IMR-90 (cell line): Measurements from ENCODE around the gene NPC1. TPM values are rescaled to one million over a fixed set of nuclear protein-coding genes. Genes with fewer than 3 reads are reported as not detected.

Experiments
- ATAC-seq: fragments of 200-7000 bp; cut with Tn5 transposase; 2 replicates; pipeline ENCODE4 v1.9.1; 2020; ENCODE audit warnings: low read depth, mild to moderate bottlenecking, moderate library complexity
- BruUV-seq: library from RNA; stranded (reverse); fragments of 400-500 nt; replicated peaks from 2 replicates; lab custom pipeline; 2021; lab: Mats Ljungman, UMichigan
- CTCF ChIA-PET: fragments of 300-600 bp; formaldehyde crosslinking; extraction: SDS; loops from one replicate; lab custom pipeline; 2021; ENCODE audit warnings: antibody characterized with exemption; lab: Yijun Ruan, JAX
- POLR2A ChIA-PET: fragments of 300-600 bp; sonication (Branson Sonifier 250); formaldehyde crosslinking; loops from one replicate; lab custom pipeline; 2022; ENCODE audit warnings: antibody characterized with exemption; ENCODE audit not compliant: unreplicated experiment; lab: Charles Lee
- DNase-seq: peaks from one replicate; pipeline ENCODE4 v3.0.0; 2013
- H2AFZ ChIP-seq: replicated peaks from 2 replicates; pipeline ENCODE3; 2013; ENCODE audit warnings: low read length, mild to moderate bottlenecking; ENCODE audit not compliant: poor library complexity
- H2AK5ac ChIP-seq: 2 replicates; pipeline ENCODE4 v1.6.1; 2013; ENCODE audit warnings: low read depth, low read length, inconsistent platforms
- H2AK9ac ChIP-seq: replicated peaks from 2 replicates; pipeline ENCODE3; 2013; ENCODE audit warnings: mild to moderate bottlenecking, low read depth, low read length, moderate library complexity; ENCODE audit not compliant: poor library complexity
- H2BK120ac ChIP-seq: 2 replicates; pipeline ENCODE4 v1.6.1; 2013; ENCODE audit warnings: low read depth, low read length, inconsistent platforms
- H2BK15ac ChIP-seq: 3 replicates; pipeline ENCODE4 v1.6.1; 2013; ENCODE audit warnings: low read depth, low read length, inconsistent platforms
- H2BK20ac ChIP-seq: 2 replicates; pipeline ENCODE4 v1.6.1; 2013; ENCODE audit warnings: low read depth, mild to moderate bottlenecking, inconsistent platforms, low read length, moderate library complexity
- H2BK5ac ChIP-seq: 2 replicates; pipeline ENCODE4 v1.6.1; 2013; ENCODE audit warnings: mild to moderate bottlenecking, low read depth, low read length, inconsistent platforms; ENCODE audit not compliant: poor library complexity, severe bottlenecking
- H3K14ac ChIP-seq: replicated peaks from 2 replicates; pipeline ENCODE4 v1.6.1; 2013; ENCODE audit warnings: low read depth, low read length, inconsistent platforms
- H3K18ac ChIP-seq: 2 replicates; pipeline ENCODE4 v1.6.1; 2013; ENCODE audit warnings: low read depth, low read length, control low read depth
- H3K23ac ChIP-seq: 2 replicates; pipeline ENCODE4 v1.6.1; 2013; ENCODE audit warnings: low read depth, low read length, inconsistent platforms
- H3K27ac ChIP-seq: 2 replicates; pipeline ENCODE4 v1.5.1; 2013; ENCODE audit warnings: mild to moderate bottlenecking, control low read depth, low read length; ENCODE audit not compliant: insufficient read depth
- H3K27me3 ChIP-seq: 2 replicates; pipeline ENCODE4 v1.6.1; 2013; ENCODE audit warnings: low read length; ENCODE audit not compliant: control insufficient read depth, insufficient read depth
- H3K36me3 ChIP-seq: 2 replicates; pipeline ENCODE4 v1.6.1; 2013; ENCODE audit warnings: low read length, mixed read lengths; ENCODE audit not compliant: control insufficient read depth, insufficient read depth
- H3K4ac ChIP-seq: 2 replicates; pipeline ENCODE4 v1.6.1; 2013; ENCODE audit warnings: low read depth, low read length, inconsistent platforms
- H3K4me1 ChIP-seq: 2 replicates; pipeline ENCODE4 v1.6.1; 2013; ENCODE audit warnings: low read length, mixed read lengths; ENCODE audit not compliant: control insufficient read depth, insufficient read depth
- H3K4me2 ChIP-seq: 2 replicates; pipeline ENCODE4 v1.6.1; 2013; ENCODE audit warnings: low read depth, mild to moderate bottlenecking, control low read depth, low read length, moderate library complexity
- H3K4me3 ChIP-seq: 2 replicates; pipeline ENCODE4 v1.5.1; 2013; ENCODE audit warnings: low read depth, mild to moderate bottlenecking, control low read depth, low read length, moderate library complexity; ENCODE audit not compliant: insufficient read depth
- H3K56ac ChIP-seq: 2 replicates; pipeline ENCODE4 v1.6.1; 2013; ENCODE audit warnings: low read length, inconsistent platforms; ENCODE audit not compliant: insufficient read depth; ENCODE audit errors: extremely low read depth
- H3K79me1 ChIP-seq, 2 experiments: 2 replicates each; pipeline ENCODE4 v1.6.1; 2013; ENCODE audit warnings: low read length in 2 of 2, inconsistent platforms in 1 of 2, low read depth in 1 of 2
- H3K9ac ChIP-seq: 2 replicates; pipeline ENCODE4 v1.6.1; 2013; ENCODE audit warnings: low read depth, low read length, control low read depth
- H3K9me1 ChIP-seq: 2 replicates; pipeline ENCODE4 v1.6.1; 2013; ENCODE audit warnings: low read length, inconsistent platforms; ENCODE audit not compliant: insufficient read depth
- H3K9me3 ChIP-seq: 2 replicates; pipeline ENCODE4 v1.6.1; 2013; ENCODE audit warnings: low read length; ENCODE audit not compliant: control insufficient read depth, insufficient read depth
- H4K20me1 ChIP-seq: 2 replicates; pipeline ENCODE4 v1.6.1; 2013; ENCODE audit warnings: low read length, inconsistent platforms; ENCODE audit not compliant: insufficient read depth
- H4K5ac ChIP-seq: 2 replicates; pipeline ENCODE4 v1.6.1; 2013; ENCODE audit warnings: mild to moderate bottlenecking, low read depth, low read length, control low read depth
- H4K8ac ChIP-seq, 2 experiments: 2 replicates each; pipeline ENCODE4 v1.6.1; 2013; ENCODE audit warnings: low read depth in 2 of 2, low read length in 2 of 2, control low read depth in 1 of 2, inconsistent platforms in 1 of 2
- H4K91ac ChIP-seq: 2 replicates; pipeline ENCODE4 v1.6.1; 2013; ENCODE audit warnings: low read depth, low read length, inconsistent platforms; ENCODE audit not compliant: insufficient read depth
- BHLHE40 ChIP-seq: fragments of 150-350 bp; IDR thresholded peaks from 2 replicates; pipeline ENCODE4 v1.6.1; 2016; ENCODE audit warnings: mild to moderate bottlenecking, low read depth, low read length
- CEBPB ChIP-seq: IDR thresholded peaks from 2 replicates; pipeline ENCODE4 v1.6.1; 2012; ENCODE audit warnings: low read depth, low read length, improper control_type of control experiment
- CHD1 ChIP-seq: IDR thresholded peaks from 2 replicates; pipeline ENCODE4 v1.6.1; 2012; ENCODE audit warnings: low read depth, low read length, improper control_type of control experiment
- MAFK ChIP-seq: IDR thresholded peaks from 2 replicates; pipeline ENCODE4 v1.6.1; 2012; ENCODE audit warnings: low read depth, low read length, improper control_type of control experiment
- POLR2A ChIP-seq: IDR thresholded peaks from 2 replicates; pipeline ENCODE4 v1.6.1; 2012; ENCODE audit warnings: mild to moderate bottlenecking, low read depth, low read length
- RAD21 ChIP-seq: IDR thresholded peaks from 2 replicates; pipeline ENCODE4 v1.6.1; 2012; ENCODE audit warnings: low read length, improper control_type of control experiment
- RCOR1 ChIP-seq: IDR thresholded peaks from 2 replicates; pipeline ENCODE4 v1.6.1; 2012; ENCODE audit warnings: mild to moderate bottlenecking, low read length, improper control_type of control experiment; ENCODE audit not compliant: insufficient replicate concordance
- RFX5 ChIP-seq: IDR thresholded peaks from 2 replicates; pipeline ENCODE4 v1.8.0; 2012; ENCODE audit warnings: low read depth, mild to moderate bottlenecking, low read length, moderate library complexity
- WGBS, 2 experiments: methylation state at CpG; one replicate each; pipeline versions ENCODE4 v1.1.5 to v1.1.7; 2013; ENCODE audit warnings: missing lambda C conversion rate in 2 of 2; ENCODE audit not compliant: insufficient read length in 1 of 2; ENCODE audit errors: extremely low coverage in 2 of 2; 5-methylcytosine and 5-hydroxymethylcytosine counted together
- dilution Hi-C: fragments of 300-500 bp; cut with HindIII; formaldehyde crosslinking; loops from one replicate; pipeline ENCODE4 v1.14.3; 2018; ENCODE audit warnings: low sequenced_read_pairs; ENCODE audit not compliant: unreplicated experiment
- in situ Hi-C: fragments of 300-500 bp; cut with MboI; formaldehyde crosslinking; loops from 3 replicates; pipeline ENCODE4 v1.14.3; 2019; ENCODE audit warnings: low sequenced_read_pairs, inconsistent platforms, mixed read lengths
- intact Hi-C: fragments of 100-400 bp; cut with micrococcal nuclease; formaldehyde crosslinking; loops from 2 replicates; pipeline ENCODE4 v1.10.0; 2022
- polyA plus RNA-seq, 3 experiments: library from polyadenylated mRNA; depleted of rRNA; stranded (reverse); fragments of >200 nt; gene quantifications; 2 replicates each; pipeline ENCODE4 v1.2.3, GENCODE V29; 2012; ENCODE audit warnings: low replicate concordance in 1 of 3
- total RNA-seq: library from RNA; depleted of rRNA; stranded (reverse); fragments of >200 nt; gene quantifications from 2 replicates; pipeline ENCODE4 v1.2.3, GENCODE V29; 2012
- TF ChIP-seq, protein P1 (sequence below): fragments of 150-350 bp; IDR thresholded peaks from 2 replicates; pipeline ENCODE4 v1.6.1; 2017; ENCODE audit warnings: mild to moderate bottlenecking, antibody characterized with exemption, low read length, low read depth
- TF ChIP-seq, protein P2 (sequence below): conservative IDR thresholded peaks from 2 replicates; pipeline ENCODE4 v1.5.1; 2012; ENCODE audit warnings: mild to moderate bottlenecking, low read depth, low read length, improper control_type of control experiment
- TF ChIP-seq, protein P3 (sequence below): fragments of 150-350 bp; IDR thresholded peaks from 2 replicates; pipeline ENCODE4 v1.6.1; 2016; ENCODE audit warnings: low read depth, mild to moderate bottlenecking, low read length, moderate library complexity, borderline replicate concordance

The NPC1 gene
- total and polyA plus RNA-seq, 2 of the 4 experiments (the other 2 are of a cell fraction), result 7.5 to 7.9 TPM

DNA sequence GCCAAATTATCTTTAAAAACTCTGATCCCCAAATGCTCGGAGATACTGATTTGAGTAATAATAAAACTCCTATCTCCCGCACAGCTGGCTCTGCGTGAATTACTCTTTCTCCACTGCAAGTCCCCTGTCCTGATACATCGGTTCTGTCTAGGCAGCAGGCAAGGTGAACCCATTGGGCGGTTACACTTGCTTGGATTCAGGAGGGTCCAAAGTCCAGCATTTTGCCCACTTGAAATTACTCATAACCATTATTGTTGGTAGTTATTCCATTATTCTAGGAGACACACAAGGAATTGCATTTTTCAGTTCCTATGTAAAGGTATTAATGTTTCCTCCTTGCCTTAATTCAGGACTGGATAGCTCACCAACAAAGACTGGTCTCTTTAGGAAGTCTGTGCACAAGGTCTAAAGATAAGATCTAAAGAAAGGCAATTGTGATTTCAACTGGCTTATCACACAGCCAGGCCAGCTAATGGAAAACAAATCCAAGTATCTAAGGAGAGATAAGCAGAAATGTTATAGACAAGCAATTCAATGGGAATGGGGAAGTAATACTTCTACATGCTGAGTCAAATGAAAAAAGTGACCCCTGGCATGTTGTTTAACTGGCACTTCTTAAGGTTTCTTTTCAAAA lies 23.2 kb upstream of the NPC1 start:
- Histone ChIP-seq H2BK20ac (no peak overlapping the region), H2BK15ac (no peak overlapping the region), H3K79me1 (no peaks in the 10 kb centered on the region), H2AFZ (no peak overlapping the region), H2BK5ac (no peak overlapping the region), H4K20me1 (no peaks in the 10 kb centered on the region), H4K8ac (no peak overlapping the region), H3K56ac (no peak overlapping the region), H3K9me3 (no peaks in the 10 kb centered on the region), H3K23ac (no peak overlapping the region), H3K9me1 (no peaks in the 10 kb centered on the region), H3K9ac (no peak overlapping the region), H3K4ac (no peak overlapping the region), H2AK9ac (no peak overlapping the region), H3K4me3 (no peak overlapping the region), H3K4me2 (no peak overlapping the region), H3K27me3 (peaks cover 9% of the 10 kb centered on the region; the same call in 1 of the 2 replicates), H3K14ac (no peak overlapping the region), H3K27ac (no peak overlapping the region), H3K36me3 (no peaks in the 10 kb centered on the region), H3K4me1 (peaks cover 8% of the 10 kb centered on the region), H3K18ac (no peak overlapping the region), H4K5ac (no peak overlapping the region), H2AK5ac (no peak overlapping the region), H2BK120ac (no peak overlapping the region), H4K91ac (no peak overlapping the region)
- dilution Hi-C loops, result no loop called here
- intact Hi-C loops, result no loop called here
- ATAC-seq (no peak), DNase-seq (no peak)
- BruUV-seq, result no TSS peak
- ChIA-PET CTCF (no interaction called here), POLR2A (no interaction called here)
- TF ChIP-seq RAD21, result no peak
- TF ChIP-seq, protein P1, sequence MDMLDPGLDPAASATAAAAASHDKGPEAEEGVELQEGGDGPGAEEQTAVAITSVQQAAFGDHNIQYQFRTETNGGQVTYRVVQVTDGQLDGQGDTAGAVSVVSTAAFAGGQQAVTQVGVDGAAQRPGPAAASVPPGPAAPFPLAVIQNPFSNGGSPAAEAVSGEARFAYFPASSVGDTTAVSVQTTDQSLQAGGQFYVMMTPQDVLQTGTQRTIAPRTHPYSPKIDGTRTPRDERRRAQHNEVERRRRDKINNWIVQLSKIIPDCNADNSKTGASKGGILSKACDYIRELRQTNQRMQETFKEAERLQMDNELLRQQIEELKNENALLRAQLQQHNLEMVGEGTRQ, result no peak
- TF ChIP-seq CEBPB, result no peak
- TF ChIP-seq MAFK, result no peak
- TF ChIP-seq, protein P2, sequence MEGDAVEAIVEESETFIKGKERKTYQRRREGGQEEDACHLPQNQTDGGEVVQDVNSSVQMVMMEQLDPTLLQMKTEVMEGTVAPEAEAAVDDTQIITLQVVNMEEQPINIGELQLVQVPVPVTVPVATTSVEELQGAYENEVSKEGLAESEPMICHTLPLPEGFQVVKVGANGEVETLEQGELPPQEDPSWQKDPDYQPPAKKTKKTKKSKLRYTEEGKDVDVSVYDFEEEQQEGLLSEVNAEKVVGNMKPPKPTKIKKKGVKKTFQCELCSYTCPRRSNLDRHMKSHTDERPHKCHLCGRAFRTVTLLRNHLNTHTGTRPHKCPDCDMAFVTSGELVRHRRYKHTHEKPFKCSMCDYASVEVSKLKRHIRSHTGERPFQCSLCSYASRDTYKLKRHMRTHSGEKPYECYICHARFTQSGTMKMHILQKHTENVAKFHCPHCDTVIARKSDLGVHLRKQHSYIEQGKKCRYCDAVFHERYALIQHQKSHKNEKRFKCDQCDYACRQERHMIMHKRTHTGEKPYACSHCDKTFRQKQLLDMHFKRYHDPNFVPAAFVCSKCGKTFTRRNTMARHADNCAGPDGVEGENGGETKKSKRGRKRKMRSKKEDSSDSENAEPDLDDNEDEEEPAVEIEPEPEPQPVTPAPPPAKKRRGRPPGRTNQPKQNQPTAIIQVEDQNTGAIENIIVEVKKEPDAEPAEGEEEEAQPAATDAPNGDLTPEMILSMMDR, result no peak
- TF ChIP-seq BHLHE40, result no peak
- TF ChIP-seq POLR2A, result no peak
- no peak for TF ChIP-seq RFX5
- TF ChIP-seq CHD1, result no peak
- TF ChIP-seq, protein P3, sequence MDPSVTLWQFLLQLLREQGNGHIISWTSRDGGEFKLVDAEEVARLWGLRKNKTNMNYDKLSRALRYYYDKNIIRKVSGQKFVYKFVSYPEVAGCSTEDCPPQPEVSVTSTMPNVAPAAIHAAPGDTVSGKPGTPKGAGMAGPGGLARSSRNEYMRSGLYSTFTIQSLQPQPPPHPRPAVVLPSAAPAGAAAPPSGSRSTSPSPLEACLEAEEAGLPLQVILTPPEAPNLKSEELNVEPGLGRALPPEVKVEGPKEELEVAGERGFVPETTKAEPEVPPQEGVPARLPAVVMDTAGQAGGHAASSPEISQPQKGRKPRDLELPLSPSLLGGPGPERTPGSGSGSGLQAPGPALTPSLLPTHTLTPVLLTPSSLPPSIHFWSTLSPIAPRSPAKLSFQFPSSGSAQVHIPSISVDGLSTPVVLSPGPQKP, result no peak
- no peak for TF ChIP-seq RCOR1
- 67% methylated on average over 2 of the region's 5 CpGs; no CpG with 5 or more reads in 1 of the 2 experiments for WGBS, 2 experiments
- in situ Hi-C loops, result no loop called here
